H1 (cell line): ENCODE measurements around the gene ZNF317. TPM values are rescaled to one million over a fixed set of nuclear protein-coding genes. Genes with fewer than 3 reads are reported as not detected.

ENCODE experiments used
- CTCF ChIA-PET: fragments of 300-600 bp; sonication (Branson Sonifier 250); formaldehyde crosslinking; loops from one replicate; lab custom pipeline; 2021; ENCODE audit not compliant: partially characterized antibody; lab: Charles Lee
- POLR2A ChIA-PET: fragments of 300-600 bp; sonication (Branson Sonifier 250); formaldehyde crosslinking; loops from one replicate; lab custom pipeline; 2021; ENCODE audit warnings: inconsistent platforms; ENCODE audit not compliant: partially characterized antibody; lab: Charles Lee
- DNase-seq, 2 experiments: peaks; one replicate each; pipeline versions ENCODE4 v3.0.0 to v3.0.0-alpha.2; 2010 to 2022; ENCODE audit warnings: low spot score in 2 of 2, low read depth in 1 of 2, mixed read lengths in 1 of 2
- FAIRE-seq: peaks from 2 replicates; lab custom pipeline; 2011; peaks lifted over from hg19 to GRCh38; lab: Jason Lieb, UNC
- H2AFZ ChIP-seq: 2 replicates; pipeline ENCODE4 v1.8.1; 2012; ENCODE audit warnings: low read length, inconsistent platforms
- H2AK5ac ChIP-seq: 2 replicates; pipeline ENCODE4 v1.6.1; 2013; ENCODE audit warnings: low read depth, low read length
- H2BK120ac ChIP-seq: replicated peaks from 2 replicates; pipeline ENCODE3; 2013; ENCODE audit warnings: low read depth, low read length, inconsistent platforms
- H2BK12ac ChIP-seq: 2 replicates; pipeline ENCODE4 v1.6.1; 2013; ENCODE audit warnings: low read depth, low read length
- H2BK15ac ChIP-seq: 2 replicates; pipeline ENCODE4 v1.6.1; 2013; ENCODE audit warnings: low read length
- H2BK20ac ChIP-seq: 2 replicates; pipeline ENCODE4 v1.6.1; 2013; ENCODE audit warnings: low read length
- H2BK5ac ChIP-seq: 2 replicates; pipeline ENCODE4 v1.6.1; 2013; ENCODE audit warnings: low read depth, low read length
- H3K14ac ChIP-seq: 2 replicates; pipeline ENCODE4 v1.6.1; 2013; ENCODE audit warnings: inconsistent platforms; ENCODE audit not compliant: insufficient read length
- H3K18ac ChIP-seq: 2 replicates; pipeline ENCODE4 v1.6.1; 2013; ENCODE audit warnings: low read length; ENCODE audit errors: extremely low read depth
- H3K23ac ChIP-seq: 2 replicates; pipeline ENCODE4 v1.6.1; 2013; ENCODE audit warnings: inconsistent platforms; ENCODE audit not compliant: insufficient read length
- H3K23me2 ChIP-seq: 2 replicates; pipeline ENCODE4 v1.6.1; 2013; ENCODE audit warnings: low read depth, low read length
- H3K27ac ChIP-seq: 2 replicates; pipeline ENCODE4 v1.6.1; 2011; ENCODE audit warnings: low read depth, low read length, inconsistent platforms
- H3K27me3 ChIP-seq, 4 experiments: replicated peaks in 1 of 4; 1 replicate in 1 of 4; 2 replicates in 3 of 4; pipeline versions ENCODE4 v1.6.1 to v1.8.1; 2011 to 2013; ENCODE audit warnings: low read length in 3 of 4, mild to moderate bottlenecking in 3 of 4, inconsistent platforms in 2 of 4, mixed read lengths in 2 of 4, moderate library complexity in 1 of 4; ENCODE audit not compliant: control insufficient read depth in 3 of 4, insufficient read depth in 3 of 4; ENCODE audit errors: extremely low read depth in 1 of 4
- H3K36me3 ChIP-seq, 4 experiments: 2 replicates each; pipeline versions ENCODE4 v1.6.1 to v1.8.1; 2011 to 2013; ENCODE audit warnings: mild to moderate bottlenecking in 4 of 4, low read length in 3 of 4, moderate library complexity in 2 of 4, control low read depth in 1 of 4, inconsistent platforms in 1 of 4; ENCODE audit not compliant: insufficient read depth in 4 of 4, control insufficient read depth in 2 of 4
- H3K4ac ChIP-seq: replicated peaks from 2 replicates; pipeline ENCODE3; 2013; ENCODE audit warnings: low read length, low read depth, mixed read lengths, inconsistent platforms; ENCODE audit not compliant: insufficient read length
- H3K4me1 ChIP-seq, 4 experiments: replicated peaks in 1 of 4; 1 replicate in 1 of 4; 2 replicates in 3 of 4; pipeline versions ENCODE4 v1.6.1 to v1.8.1; 2011 to 2013; ENCODE audit warnings: low read length in 3 of 4, inconsistent platforms in 2 of 4, mixed read lengths in 1 of 4; ENCODE audit not compliant: insufficient read depth in 4 of 4, control insufficient read depth in 3 of 4
- H3K4me2 ChIP-seq, 2 experiments: 2 replicates each; pipeline versions ENCODE4 v1.6.1 to v1.8.1; 2011 to 2013; ENCODE audit warnings: low read depth in 2 of 2, low read length in 2 of 2, control low read depth in 1 of 2, inconsistent platforms in 1 of 2, mild to moderate bottlenecking in 1 of 2; ENCODE audit not compliant: insufficient read depth in 1 of 2
- H3K4me3 ChIP-seq, 4 experiments: fragments of 200-600, 300-600 bp in 1 of 4; sonication (generic), shearing (Covaris generic), sonication (Bioruptor Twin) in 1 of 4; 2 replicates each; pipeline versions ENCODE4 v1.5.1 to v1.8.1; 2011 to 2016; ENCODE audit warnings: low read length in 4 of 4, low read depth in 3 of 4, control low read depth in 2 of 4, inconsistent platforms in 2 of 4, mild to moderate bottlenecking in 2 of 4, mixed read lengths in 1 of 4, moderate library complexity in 1 of 4; ENCODE audit not compliant: insufficient read depth in 2 of 4; ENCODE audit errors: extremely low read depth in 1 of 4
- H3K56ac ChIP-seq: replicated peaks from 2 replicates; pipeline ENCODE3; 2013; ENCODE audit warnings: low read depth, mild to moderate bottlenecking, mixed read lengths, low read length, inconsistent platforms; ENCODE audit not compliant: insufficient read length
- H3K79me1 ChIP-seq: 2 replicates; pipeline ENCODE4 v1.6.1; 2013; ENCODE audit warnings: low read depth, low read length, control low read depth
- H3K79me2 ChIP-seq, 2 experiments: 2 replicates each; pipeline versions ENCODE4 v1.6.1 to v1.8.1; 2012 to 2013; ENCODE audit warnings: low read length in 2 of 2, mild to moderate bottlenecking in 2 of 2, inconsistent platforms in 1 of 2; ENCODE audit not compliant: insufficient read depth in 2 of 2, control insufficient read depth in 1 of 2
- H3K9ac ChIP-seq, 4 experiments: replicated peaks in 1 of 4; 1 replicate in 1 of 4; 2 replicates in 3 of 4; pipeline versions ENCODE4 v1.6.1 to v1.8.1; 2011 to 2013; ENCODE audit warnings: low read depth in 3 of 4, low read length in 3 of 4, control low read depth in 2 of 4, mild to moderate bottlenecking in 2 of 4, moderate library complexity in 2 of 4, inconsistent platforms in 1 of 4; ENCODE audit errors: extremely low read depth in 1 of 4
- H3K9me3 ChIP-seq, 2 experiments: 2 replicates each; pipeline versions ENCODE4 v1.6.1 to v1.8.1; 2012 to 2013; ENCODE audit warnings: mild to moderate bottlenecking in 2 of 2, moderate library complexity in 2 of 2, control low read depth in 1 of 2, inconsistent platforms in 1 of 2, low read depth in 1 of 2, low read length in 1 of 2, mixed read lengths in 1 of 2; ENCODE audit not compliant: insufficient read depth in 2 of 2
- H4K20me1 ChIP-seq, 2 experiments: replicated peaks in 1 of 2; 2 replicates each; pipeline versions ENCODE3 to v1.8.1; 2011 to 2013; ENCODE audit warnings: inconsistent platforms in 2 of 2, low read length in 2 of 2, mild to moderate bottlenecking in 1 of 2; ENCODE audit not compliant: insufficient read depth in 2 of 2, control insufficient read depth in 1 of 2
- H4K5ac ChIP-seq: 2 replicates; pipeline ENCODE4 v1.6.1; 2013; ENCODE audit warnings: low read length, low read depth, mixed read lengths, inconsistent platforms; ENCODE audit not compliant: insufficient read length
- H4K8ac ChIP-seq: 2 replicates; pipeline ENCODE4 v1.8.0; 2013; ENCODE audit warnings: mild to moderate bottlenecking, moderate library complexity, low read length, inconsistent platforms; ENCODE audit not compliant: insufficient read depth; ENCODE audit errors: extremely low read depth
- H4K91ac ChIP-seq: replicated peaks from 2 replicates; pipeline ENCODE3; 2013; ENCODE audit warnings: low read length, mixed read lengths, inconsistent platforms; ENCODE audit not compliant: insufficient read length
- ASH2L ChIP-seq: fragments of 200-600, 300-600 bp; sonication (generic); IDR thresholded peaks from one replicate; pipeline ENCODE4 v1.7.1; 2017; ENCODE audit warnings: low read length
- CBX8 ChIP-seq: fragments of 300-800, 300-1000 bp; sonication (generic); IDR thresholded peaks from 2 replicates; pipeline ENCODE4 v1.7.1; 2016; ENCODE audit warnings: low read depth, low read length, borderline replicate concordance
- CHD1 ChIP-seq: IDR thresholded peaks from 2 replicates; pipeline ENCODE4 v1.6.1; 2012; ENCODE audit warnings: low read depth, low read length, improper control_type of control experiment
- EZH2 ChIP-seq: fragments of 200-600 bp; sonication (generic); IDR thresholded peaks from 2 replicates; pipeline ENCODE4 v1.7.1; 2012; ENCODE audit warnings: low read depth, mild to moderate bottlenecking, moderate library complexity, low read length, inconsistent platforms; ENCODE audit not compliant: severe bottlenecking
- FOSL1 ChIP-seq: IDR thresholded peaks from 2 replicates; pipeline ENCODE4 v1.6.1; 2011; ENCODE audit warnings: mild to moderate bottlenecking, low read depth, low read length, moderate library complexity; ENCODE audit not compliant: insufficient read depth
- GABPA ChIP-seq: IDR thresholded peaks from 2 replicates; pipeline ENCODE4 v1.6.1; 2011; ENCODE audit warnings: mild to moderate bottlenecking, low read length, moderate library complexity, borderline replicate concordance; ENCODE audit not compliant: insufficient read depth
- GTF2F1 ChIP-seq: IDR thresholded peaks from 2 replicates; pipeline ENCODE4 v1.6.1; 2012; ENCODE audit warnings: low read depth, low read length, improper control_type of control experiment, borderline replicate concordance
- MAFK ChIP-seq: IDR thresholded peaks from 2 replicates; pipeline ENCODE4 v1.6.1; 2012; ENCODE audit warnings: low read depth, mild to moderate bottlenecking, improper control_type of control experiment, low read length
- POU5F1 ChIP-seq: IDR thresholded peaks from 2 replicates; pipeline ENCODE4 v1.6.1; 2011; ENCODE audit warnings: low read depth, mild to moderate bottlenecking, low read length, moderate library complexity
- RAD21 ChIP-seq, 2 experiments: IDR thresholded peaks in 1 of 2; conservative IDR thresholded peaks in 1 of 2; 2 replicates each; pipeline ENCODE4 v1.6.1; 2011; ENCODE audit warnings: low read depth in 2 of 2, low read length in 2 of 2, improper control_type of control experiment in 1 of 2, inconsistent platforms in 1 of 2, mild to moderate bottlenecking in 1 of 2, moderate library complexity in 1 of 2
- RNF2 ChIP-seq: fragments of 200-900, 300-1000 bp; sonication (generic); IDR thresholded peaks from 2 replicates; pipeline ENCODE4 v1.7.1; 2016; ENCODE audit warnings: borderline replicate concordance, low read depth, mild to moderate bottlenecking, antibody characterized with exemption, low read length; ENCODE audit not compliant: poor library complexity, severe bottlenecking; ENCODE audit errors: missing control alignments
- TCF12 ChIP-seq: IDR thresholded peaks from 2 replicates; pipeline ENCODE4 v1.6.1; 2011; ENCODE audit warnings: low read depth, mild to moderate bottlenecking, low read length
- USF2 ChIP-seq: IDR thresholded peaks from 2 replicates; pipeline ENCODE4 v1.6.1; 2011; ENCODE audit warnings: low read length, improper control_type of control experiment
- WGBS, 2 experiments: shearing (Covaris generic) in 1 of 2; methylation state at CpG; one replicate each; pipeline versions ENCODE4 v1.1.6 to v1.1.7; 2013 to 2015; ENCODE audit warnings: low lambda C conversion rate in 2 of 2, mixed read lengths in 2 of 2, inconsistent platforms in 1 of 2, low coverage in 1 of 2, missing lambda C conversion rate in 1 of 2; ENCODE audit not compliant: insufficient replicate concordance in 2 of 2, insufficient coverage in 1 of 2, insufficient read length in 1 of 2; ENCODE audit errors: extremely low coverage in 1 of 2, missing lambda C conversion rate in 1 of 2; 5-methylcytosine and 5-hydroxymethylcytosine counted together
- polyA plus RNA-seq, 7 experiments: library from polyadenylated mRNA; depleted of rRNA in 3 of 7; stranded (reverse) in 5 of 7; unstranded in 2 of 7; fragments of >200 nt in 5 of 7; fragments of 200-250 nt in 2 of 7; gene quantifications; 1 replicate in 5 of 7; 2 replicates in 1 of 7; 4 replicates in 1 of 7; pipeline versions ENCODE4 v1.2.1 to v1.2.3, GENCODE V29; 2011 to 2013; ENCODE audit warnings: missing spikeins in 2 of 7, mixed read lengths in 2 of 7
- total RNA-seq: library from RNA; stranded (reverse); fragmentation: NEBNext Ultra II Directional; extraction: Animal tissue kit (Norgen Biotek cat#: 25700); gene quantifications from 2 replicates; pipeline ENCODE4 v1.2.1, GENCODE V29; 2021

The ZNF317 gene
- total and polyA plus RNA-seq, 2 of the 8 experiments (the other 6 are each of a cell fraction or from before 2014, with no cell fraction given): 22.6 to 41.5 TPM

DNA sequence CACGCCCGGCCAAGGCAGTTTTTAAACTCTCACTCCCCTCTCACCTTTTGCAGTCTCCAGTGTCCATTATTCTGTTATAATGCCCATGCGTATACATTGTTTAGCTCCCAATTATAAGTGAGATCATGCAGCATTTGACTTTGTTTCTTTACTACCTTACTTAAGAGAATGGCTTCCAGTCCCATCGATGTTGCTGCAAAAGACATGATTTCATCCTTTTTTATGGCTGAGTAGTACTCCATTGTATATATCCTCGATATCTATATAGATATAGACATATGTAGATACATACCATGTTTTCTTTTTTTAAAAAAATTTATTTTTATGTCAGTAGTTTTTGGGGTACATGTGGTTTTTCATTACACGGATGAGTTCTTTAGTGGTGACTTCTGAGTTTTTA lies 47.0 kb downstream of the ZNF317 start:
- no peak for FAIRE-seq
- H3K9me3 ChIP-seq: peaks cover 17 to 37% of the 10 kb centered on the region in 2 experiments; a peak in 3 of 4 replicates
- no peak overlapping the region for H2AFZ ChIP-seq
- no peaks in the 10 kb centered on the region for H3K36me3 ChIP-seq
- CTCF ChIA-PET: no interaction called here
- H3K14ac ChIP-seq: no peak overlapping the region
- H2BK12ac ChIP-seq: no peak overlapping the region
- no peaks in the 10 kb centered on the region for H3K4me1 ChIP-seq
- no peak overlapping the region for H2BK5ac ChIP-seq
- no peak overlapping the region for H3K4me3 ChIP-seq
- no peak overlapping the region for H2BK120ac ChIP-seq
- H2AK5ac ChIP-seq: no peak overlapping the region
- 81% methylated on average over 6 of the region's 6 CpGs; no CpG with 5 or more reads in 1 of the 2 experiments for WGBS, 2 experiments
- H3K27ac ChIP-seq: no peak overlapping the region
- H3K27me3 ChIP-seq: no peaks in the 10 kb centered on the region
- H3K56ac ChIP-seq: no peak overlapping the region
- no peak overlapping the region for H3K4me2 ChIP-seq
- POLR2A ChIA-PET: no interaction called here
- H2BK15ac ChIP-seq: no peak overlapping the region
- no peak for DNase-seq
- H4K20me1 ChIP-seq: no peaks in the 10 kb centered on the region
- H3K79me2 ChIP-seq: no peaks in the 10 kb centered on the region
- H4K91ac ChIP-seq: no peak overlapping the region
- H3K9ac ChIP-seq: no peak overlapping the region
- no peak overlapping the region for H3K4ac ChIP-seq
- H4K8ac ChIP-seq: no peak overlapping the region
- no peak overlapping the region for H3K18ac ChIP-seq
- H3K23ac ChIP-seq: no peak overlapping the region
- no peak overlapping the region for H4K5ac ChIP-seq
- H3K79me1 ChIP-seq: no peaks in the 10 kb centered on the region
- H2BK20ac ChIP-seq: no peak overlapping the region
- no peaks in the 10 kb centered on the region for H3K23me2 ChIP-seq
- no peak for TF ChIP-seq POU5F1
- no peak for TF ChIP-seq EZH2
- TF ChIP-seq TCF12: no peak
- no peak for TF ChIP-seq FOSL1
- TF ChIP-seq RNF2: no peak
- TF ChIP-seq RAD21 (IDR thresholded peaks at IDR 0.05 in 1 of 2, conservative IDR thresholded peaks at IDR 0.05 in 1 of 2; ENCODE audit: low read depth in 2 of 2, low read length in 2 of 2): no peak
- no peak for TF ChIP-seq CBX8
- TF ChIP-seq ASH2L: no peak
- no peak for TF ChIP-seq GABPA
- TF ChIP-seq CHD1: no peak
- TF ChIP-seq MAFK: no peak
- no peak for TF ChIP-seq USF2
- TF ChIP-seq GTF2F1: no peak
